ENCODE data around the gene SRM.
"Not testable (repeated sequence)": the region's sequence is repeated elsewhere in the genome, so short reads cannot be mapped to it uniquely, and the experiment has no call there.

Gene SRM

GRCh38 chr1:11052839-11053757 is 6.7 kb downstream of the SRM start:
- no peak for DNase-seq (ENCODE audit: low read depth)
- Histone ChIP-seq H3K4me1 (ENCODE audit: control insufficient read depth, insufficient read depth, low read length) (no peaks in the 10 kb centered on the region), H3K27me3 (replicated peaks; ENCODE audit: control insufficient read depth, insufficient read depth, low read length) (no peaks in the 10 kb centered on the region), H3K9me3 (ENCODE audit: control insufficient read depth, low read length) (no peaks in the 10 kb centered on the region), H3K4me3 (ENCODE audit: low read length) (no peak overlapping the region), H3K9ac (ENCODE audit: low read length) (no peak overlapping the region), H3K36me3 (ENCODE audit: control insufficient read depth, insufficient read depth, low read length, severe bottlenecking) (peaks cover 23% of the 10 kb centered on the region)

GRCh38 chr1:11051781-11052511 is 7.9 kb downstream of the SRM start:
- Histone ChIP-seq H3K4me1 (ENCODE audit: control insufficient read depth, insufficient read depth, low read length) (no peaks in the 10 kb centered on the region), H3K9ac (ENCODE audit: low read length) (no peak overlapping the region), H3K9me3 (ENCODE audit: control insufficient read depth, low read length) (no peaks in the 10 kb centered on the region), H3K27me3 (replicated peaks; ENCODE audit: control insufficient read depth, insufficient read depth, low read length) (no peaks in the 10 kb centered on the region), H3K36me3 (ENCODE audit: control insufficient read depth, insufficient read depth, low read length, severe bottlenecking) (peaks cover 17% of the 10 kb centered on the region), H3K4me3 (ENCODE audit: low read length) (no peak overlapping the region)
- peak; percentile 5 for DNase-seq (ENCODE audit: low read depth)

DNA sequence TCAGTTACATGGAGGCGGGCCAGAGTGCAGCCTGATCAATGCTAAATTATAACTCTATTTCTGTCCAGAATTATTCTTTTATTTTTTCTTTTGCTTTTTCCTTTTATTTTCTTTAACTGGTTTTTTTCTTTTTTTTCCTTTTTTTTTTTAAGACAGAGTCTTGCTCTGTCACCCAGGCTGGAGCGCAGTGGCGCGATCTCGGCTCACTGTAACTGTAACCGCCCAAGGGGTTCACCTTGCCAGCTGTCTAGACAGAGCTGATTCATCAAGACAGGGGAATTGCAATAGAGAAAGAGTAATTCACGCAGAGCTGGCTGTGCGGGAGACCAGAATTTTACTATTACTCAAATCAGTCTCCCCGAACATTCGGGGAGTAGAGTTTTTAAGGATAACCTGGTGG is 8.7 kb downstream of the SRM start:
- H3K9me3 ChIP-seq (ENCODE audit: control insufficient read depth, low read length); H3K9ac ChIP-seq (ENCODE audit: low read length); H3K4me3 ChIP-seq (ENCODE audit: low read length); H3K4me1 ChIP-seq (ENCODE audit: control insufficient read depth, insufficient read depth, low read length); DNase-seq (ENCODE audit: low read depth); H3K27me3 ChIP-seq (replicated peaks; ENCODE audit: control insufficient read depth, insufficient read depth, low read length): not testable (repeated sequence)
- H3K36me3 ChIP-seq (ENCODE audit: control insufficient read depth, insufficient read depth, low read length, severe bottlenecking): peaks cover 11% of the 10 kb centered on the region

DNA sequence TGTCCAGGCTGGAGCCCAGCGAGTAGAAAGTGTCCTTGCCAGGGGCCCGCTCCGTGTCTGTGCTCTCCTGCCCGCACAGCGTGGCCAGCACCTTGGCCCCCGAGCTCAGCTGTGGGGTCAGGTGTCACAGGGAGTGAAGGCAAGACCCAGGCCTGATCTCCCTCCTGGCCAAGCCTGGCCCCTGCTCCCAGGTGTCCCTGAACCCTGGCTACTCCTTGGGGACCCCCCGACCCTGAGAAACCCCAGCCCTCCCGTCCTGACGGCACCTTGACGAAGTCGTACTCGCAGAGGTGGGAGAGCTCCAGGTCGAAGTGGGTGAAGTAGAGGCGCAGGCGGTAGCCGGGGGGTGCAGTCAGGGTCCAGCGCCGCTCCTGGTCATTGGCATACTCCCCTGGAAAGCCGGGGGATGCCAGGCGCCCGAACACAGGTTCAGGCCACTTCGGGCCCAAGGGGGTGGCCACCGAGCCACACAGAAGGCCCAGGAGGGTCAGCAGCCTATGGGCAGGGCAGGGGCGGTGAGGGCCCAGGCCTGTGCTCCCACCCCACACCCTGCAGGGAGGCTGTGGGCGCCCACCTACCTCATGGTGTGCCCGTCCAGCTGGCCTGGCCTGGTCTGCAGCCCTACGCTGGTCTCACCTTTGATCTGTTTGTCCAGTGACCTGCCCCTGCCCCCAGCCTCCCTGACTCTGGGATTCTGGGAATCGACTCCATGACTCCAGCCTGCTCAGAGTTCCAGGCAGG is 13.0 kb downstream of the SRM start, which contains the start of gene MASP2:
TSS of gene MASP2 (minus strand) at position 615 of the 741 bp plus-strand sequence. CDS start at position 583, 32 bp downstream.
- H3K4me1 ChIP-seq (ENCODE audit: control insufficient read depth, insufficient read depth, low read length): no peaks in the 10 kb centered on the region
- DNase-seq (ENCODE audit: low read depth): no peak
- H3K36me3 ChIP-seq (ENCODE audit: control insufficient read depth, insufficient read depth, low read length, severe bottlenecking): no peaks in the 10 kb centered on the region
- no peak within 1 kb of the TSS for H3K9ac ChIP-seq (ENCODE audit: low read length)
- H3K27me3 ChIP-seq (replicated peaks; ENCODE audit: control insufficient read depth, insufficient read depth, low read length): peaks cover 9% of the 10 kb centered on the region
- H3K9me3 ChIP-seq (ENCODE audit: control insufficient read depth, low read length): no peaks in the 10 kb centered on the region
- H3K4me3 ChIP-seq (ENCODE audit: low read length): no peak within 1 kb of the TSS

DNA sequence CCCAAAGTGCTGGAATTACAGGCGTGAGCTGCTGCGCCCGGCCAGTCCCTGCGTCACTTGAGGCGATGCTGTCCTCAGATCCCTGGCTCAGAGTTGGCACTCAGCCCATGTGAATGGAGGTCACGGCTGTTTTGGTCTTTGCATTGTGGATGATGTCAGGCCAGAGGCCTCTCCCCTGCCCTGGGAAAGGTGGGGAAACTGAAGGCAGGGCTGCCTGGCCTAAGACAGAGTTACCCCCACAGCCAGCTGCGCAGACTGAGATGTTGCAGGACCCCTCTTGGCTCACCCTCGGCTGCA is 13.6 kb downstream of the SRM start:
- DNase-seq (ENCODE audit: low read depth): no peak
- Histone ChIP-seq H3K36me3 (ENCODE audit: control insufficient read depth, insufficient read depth, low read length, severe bottlenecking) (no peaks in the 10 kb centered on the region), H3K4me3 (ENCODE audit: low read length) (no peak overlapping the region), H3K27me3 (replicated peaks; ENCODE audit: control insufficient read depth, insufficient read depth, low read length) (peaks cover 12% of the 10 kb centered on the region), H3K4me1 (ENCODE audit: control insufficient read depth, insufficient read depth, low read length) (no peaks in the 10 kb centered on the region), H3K9ac (ENCODE audit: low read length) (no peak overlapping the region), H3K9me3 (ENCODE audit: control insufficient read depth, low read length) (no peaks in the 10 kb centered on the region)

DNA sequence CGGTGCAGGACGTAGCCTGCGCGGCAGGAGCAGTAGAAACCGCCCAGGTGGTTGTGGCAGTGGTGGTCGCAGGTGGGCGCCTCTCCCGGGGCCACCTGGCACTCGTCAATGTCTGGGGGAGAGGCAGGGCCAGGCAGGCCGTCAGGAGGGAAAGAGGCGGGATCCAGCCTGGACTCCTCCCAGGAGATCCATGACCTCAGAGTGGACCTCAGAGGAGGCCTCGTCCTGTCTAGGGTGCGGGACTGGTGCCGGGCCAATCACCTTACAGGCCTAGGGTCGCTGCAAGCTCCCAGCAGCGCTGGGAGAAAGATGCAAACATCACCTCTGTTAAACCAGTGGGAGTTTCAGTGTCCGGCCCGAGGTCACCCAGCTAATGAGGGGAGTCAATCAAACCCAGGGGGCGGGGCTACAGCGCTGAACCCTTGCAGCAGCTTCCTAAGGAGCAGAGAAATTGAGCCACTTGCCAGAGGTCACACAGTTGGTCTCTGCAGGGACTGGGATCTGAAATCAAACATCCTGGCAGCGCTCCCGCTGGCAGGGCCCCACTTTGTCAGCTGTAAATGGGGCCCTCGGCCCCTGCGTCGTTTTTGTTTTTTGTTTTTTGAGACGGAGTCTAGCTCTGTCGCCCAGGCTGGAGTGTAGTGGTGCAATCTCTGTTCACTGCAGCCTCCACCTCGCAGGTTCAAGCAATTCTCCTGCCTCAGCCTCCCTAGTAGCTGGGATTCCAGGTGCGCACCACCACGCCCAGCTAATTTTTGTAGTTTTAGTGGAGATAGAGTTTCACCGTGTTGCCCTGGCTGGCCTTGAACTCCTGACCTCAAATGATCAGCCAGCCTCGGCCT is 14.2 kb downstream of the SRM start:
- H3K4me1 ChIP-seq (ENCODE audit: control insufficient read depth, insufficient read depth, low read length): no peaks in the 10 kb centered on the region
- no peak overlapping the region for H3K9ac ChIP-seq (ENCODE audit: low read length)
- no peaks in the 10 kb centered on the region for H3K36me3 ChIP-seq (ENCODE audit: control insufficient read depth, insufficient read depth, low read length, severe bottlenecking)
- no peaks in the 10 kb centered on the region for H3K9me3 ChIP-seq (ENCODE audit: control insufficient read depth, low read length)
- peaks cover 12% of the 10 kb centered on the region for H3K27me3 ChIP-seq (replicated peaks; ENCODE audit: control insufficient read depth, insufficient read depth, low read length)
- DNase-seq (ENCODE audit: low read depth): no peak
- H3K4me3 ChIP-seq (ENCODE audit: low read length): no peak overlapping the region

GRCh38 chr1:11044849-11045427 is 14.9 kb downstream of the SRM start:
- H3K9ac ChIP-seq (ENCODE audit: low read length): no peak overlapping the region
- H3K9me3 ChIP-seq (ENCODE audit: control insufficient read depth, low read length): no peaks in the 10 kb centered on the region
- peaks cover 12% of the 10 kb centered on the region for H3K27me3 ChIP-seq (replicated peaks; ENCODE audit: control insufficient read depth, insufficient read depth, low read length)
- no peak for DNase-seq (ENCODE audit: low read depth)
- no peaks in the 10 kb centered on the region for H3K4me1 ChIP-seq (ENCODE audit: control insufficient read depth, insufficient read depth, low read length)
- H3K36me3 ChIP-seq (ENCODE audit: control insufficient read depth, insufficient read depth, low read length, severe bottlenecking): no peaks in the 10 kb centered on the region
- H3K4me3 ChIP-seq (ENCODE audit: low read length): no peak overlapping the region

GRCh38 chr1:11044086-11044848 is 15.6 kb downstream of the SRM start:
- Histone ChIP-seq H3K36me3 (ENCODE audit: control insufficient read depth, insufficient read depth, low read length, severe bottlenecking) (no peaks in the 10 kb centered on the region), H3K27me3 (replicated peaks; ENCODE audit: control insufficient read depth, insufficient read depth, low read length) (peaks cover 16% of the 10 kb centered on the region), H3K4me1 (ENCODE audit: control insufficient read depth, insufficient read depth, low read length) (no peaks in the 10 kb centered on the region), H3K4me3 (ENCODE audit: low read length) (no peak overlapping the region), H3K9ac (ENCODE audit: low read length) (no peak overlapping the region), H3K9me3 (ENCODE audit: control insufficient read depth, low read length) (no peaks in the 10 kb centered on the region)
- no peak for DNase-seq (ENCODE audit: low read depth)

- no peak overlapping the region for H3K9ac ChIP-seq (ENCODE audit: low read length)
- no peaks in the 10 kb centered on the region for H3K36me3 ChIP-seq (ENCODE audit: control insufficient read depth, insufficient read depth, low read length, severe bottlenecking)
- no peak overlapping the region for H3K4me3 ChIP-seq (ENCODE audit: low read length)
- DNase-seq (ENCODE audit: low read depth): no peak
- peaks cover 25% of the 10 kb centered on the region for H3K27me3 ChIP-seq (replicated peaks; ENCODE audit: control insufficient read depth, insufficient read depth, low read length)
- H3K9me3 ChIP-seq (ENCODE audit: control insufficient read depth, low read length): no peaks in the 10 kb centered on the region
- H3K4me1 ChIP-seq (ENCODE audit: control insufficient read depth, insufficient read depth, low read length): no peaks in the 10 kb centered on the region
These were observed 16.6 kb downstream of the SRM start for GRCh38 chr1:11042995-11043874.

Data from adipocyte (in vitro differentiated cells).